CD4-positive, alpha-beta T cell (primary cell): ENCODE data around the gene GATD1. TPM values are rescaled to one million over a fixed set of nuclear protein-coding genes. Genes with fewer than 3 reads are reported as not detected.

Experiments
- ATAC-seq: fragments of 200-7000 bp; cut with Tn5 transposase; one replicate; pipeline ENCODE4 v1.10.0; 2022; ENCODE audit warnings: mild to moderate bottlenecking; ENCODE audit not compliant: poor library complexity
- CTCF ChIA-PET: fragments of 350-600 bp; sonication (Branson Sonifier 250); formaldehyde crosslinking; loops from one replicate; lab custom pipeline; 2021; ENCODE audit warnings: antibody characterized with exemption, inconsistent platforms; lab: Charles Lee
- POLR2A ChIA-PET: fragments of 350-600 bp; sonication (Branson Sonifier 250); formaldehyde crosslinking; loops from one replicate; lab custom pipeline; 2021; ENCODE audit warnings: antibody characterized with exemption, inconsistent platforms; lab: Charles Lee
- DNase-seq, 14 experiments: peaks; one replicate each; pipeline ENCODE4 v3.0.0-alpha.2; 2013 to 2020; ENCODE audit warnings: mixed read lengths in 2 of 14
- H3K27ac ChIP-seq, 2 donors: one replicate each; pipeline versions ENCODE4 v1.5.1 to v1.7.0; 2013; ENCODE audit warnings: low read length in 2 of 2, low read depth in 1 of 2, mild to moderate bottlenecking in 1 of 2
- H3K27me3 ChIP-seq, 2 experiments: 1 replicate in 1 of 2; 2 replicates in 1 of 2; pipeline versions ENCODE4 v1.6.1 to v1.7.0; 2013; ENCODE audit warnings: low read length in 2 of 2, control low read depth in 1 of 2, mild to moderate bottlenecking in 1 of 2, moderate library complexity in 1 of 2; ENCODE audit not compliant: insufficient read depth in 2 of 2, control insufficient read depth in 1 of 2
- H3K36me3 ChIP-seq: one replicate; pipeline ENCODE4 v1.6.1; 2013; ENCODE audit warnings: low read length, control low read depth; ENCODE audit not compliant: insufficient read depth
- H3K4me1 ChIP-seq: one replicate; pipeline ENCODE4 v1.6.1; 2013; ENCODE audit warnings: low read length, control low read depth; ENCODE audit not compliant: insufficient read depth
- H3K4me3 ChIP-seq: one replicate; pipeline ENCODE4 v1.5.1; 2013; ENCODE audit warnings: mild to moderate bottlenecking, low read length, moderate library complexity
- H3K9me3 ChIP-seq, 2 experiments: 1 replicate in 1 of 2; 2 replicates in 1 of 2; pipeline versions ENCODE4 v1.6.1 to v1.7.0; 2013; ENCODE audit warnings: low read length in 2 of 2, mild to moderate bottlenecking in 2 of 2, control low read depth in 1 of 2, moderate library complexity in 1 of 2; ENCODE audit not compliant: control insufficient read depth in 1 of 2, insufficient read depth in 1 of 2
- H3K27ac Mint-ChIP-seq: one replicate; pipeline ENCODE4 v1.8.0; 2020; ENCODE audit warnings: mixed read lengths
- H3K27me3 Mint-ChIP-seq: one replicate; pipeline ENCODE4 v1.8.0; 2021; ENCODE audit warnings: mixed read lengths
- H3K36me3 Mint-ChIP-seq: one replicate; pipeline ENCODE4 v1.8.0; 2021; ENCODE audit warnings: low read depth, mixed read lengths
- H3K4me1 Mint-ChIP-seq: one replicate; pipeline ENCODE4 v1.8.0; 2021; ENCODE audit warnings: low read depth, mixed read lengths
- H3K4me3 Mint-ChIP-seq: one replicate; pipeline ENCODE4 v1.8.0; 2020; ENCODE audit warnings: mild to moderate bottlenecking, mixed read lengths
- H3K9me3 Mint-ChIP-seq: one replicate; pipeline ENCODE4 v1.8.0; 2020; ENCODE audit warnings: mixed read lengths
- CTCF ChIP-seq: fragments of 200-600 bp; IDR thresholded peaks from one replicate; pipeline ENCODE4 v1.8.0; 2022; ENCODE audit warnings: antibody characterized with exemption, mild to moderate bottlenecking
- intact Hi-C, 2 experiments: fragments of 100-400 bp; cut with DNase I in 1 of 2; cut with micrococcal nuclease in 1 of 2; formaldehyde crosslinking; loops; one replicate each; pipeline versions ENCODE4 v1.15.1 to v1.9.0; 2023 to 2025; cut with DNase I, micrococcal nuclease
- total RNA-seq, 174 experiments: library from RNA in 2 of 174; stranded (reverse) in 2 of 174; gene quantifications; one replicate each; pipeline ENCODE4 v1.2.3 and lab custom pipeline; 2021 to 2026

Gene GATD1
- total RNA-seq, 2 experiments from 2014 or later: 14.7 to 16.1 TPM

GRCh38 chr11:803770-804598 is 26.7 kb upstream of the GATD1 start:
- ChIA-PET POLR2A (interaction anchor here (0.8 to 5.6 kb wide), 3 partner anchors 16 to 268 kb away, joined by 3 to 31 read pairs (median 3); partner anchors contain the start of gene PNPLA2), CTCF (no interaction called here)
- Histone ChIP-seq H3K36me3 (peaks cover 29% of the 10 kb centered on the region), H3K4me3 (peak overlapping the region; percentile 79), H3K4me1 (peaks cover 44% of the 10 kb centered on the region), H3K27me3 (no peaks in the 10 kb centered on the region), H3K9me3 (no peaks in the 10 kb centered on the region), H3K27ac (peak overlapping the region; percentile 57 to 81)
- no peak for ATAC-seq
- Mint-ChIP-seq H3K9me3 (no peaks in the 10 kb centered on the region), H3K36me3 (no peaks in the 10 kb centered on the region), H3K27ac (peak overlapping the region; percentile 47), H3K27me3 (no peaks in the 10 kb centered on the region), H3K4me3 (peak overlapping the region; percentile 81), H3K4me1 (peaks cover 11% of the 10 kb centered on the region)
- TF ChIP-seq CTCF: no peak
- no peak for DNase-seq
- intact Hi-C loops: loop anchor here in 1 of 2 experiments (10.0 kb wide), 1 partner anchor 569 kb away; the partner anchor contains the start of genes PSMD13 and SIRT3

- ATAC-seq: no peak
- Mint-ChIP-seq H3K4me3 (no peak overlapping the region), H3K4me1 (peaks cover 5% of the 10 kb centered on the region), H3K27me3 (no peaks in the 10 kb centered on the region), H3K36me3 (no peaks in the 10 kb centered on the region), H3K27ac (no peak overlapping the region), H3K9me3 (no peaks in the 10 kb centered on the region)
- H3K36me3 ChIP-seq: peaks cover 29% of the 10 kb centered on the region
- H3K4me1 ChIP-seq: peaks cover 44% of the 10 kb centered on the region
- CTCF ChIA-PET: no interaction called here
- no peaks in the 10 kb centered on the region for H3K9me3 ChIP-seq
- POLR2A ChIA-PET: interaction anchor here (5.6 kb wide), 1 partner anchor 16 kb away, joined by 31 read pairs; the partner anchor contains the start of gene PNPLA2
- intact Hi-C loops: loop anchor here in 1 of 2 experiments (10.0 kb wide), 1 partner anchor 569 kb away; the partner anchor contains the start of genes PSMD13 and SIRT3
- no peak overlapping the region for H3K27ac ChIP-seq
- no peak for TF ChIP-seq CTCF
- H3K27me3 ChIP-seq: no peaks in the 10 kb centered on the region
- no peak for DNase-seq
- no peak overlapping the region for H3K4me3 ChIP-seq
These were observed 26.1 kb upstream of the GATD1 start for GRCh38 chr11:803467-803742.

- Histone ChIP-seq H3K9me3 (no peaks in the 10 kb centered on the region), H3K4me1 (peaks cover 44% of the 10 kb centered on the region), H3K4me3 (no peak overlapping the region), H3K36me3 (peaks cover 29% of the 10 kb centered on the region), H3K27me3 (no peaks in the 10 kb centered on the region), H3K27ac (no peak overlapping the region)
- ATAC-seq (no peak), DNase-seq (no peak)
- peak overlapping the region; percentile 11 for H3K4me3 Mint-ChIP-seq
- no peaks in the 10 kb centered on the region for H3K36me3 Mint-ChIP-seq
- H3K9me3 Mint-ChIP-seq: no peaks in the 10 kb centered on the region
- CTCF ChIA-PET: no interaction called here
- TF ChIP-seq CTCF: no peak
- no peaks in the 10 kb centered on the region for H3K27me3 Mint-ChIP-seq
- POLR2A ChIA-PET: interaction anchor here (1.0 to 5.6 kb wide), 2 partner anchors 10 to 17 kb away, joined by 3 to 31 read pairs; partner anchors contain the start of gene PNPLA2
- no peak overlapping the region for H3K27ac Mint-ChIP-seq
- peaks cover 3% of the 10 kb centered on the region for H3K4me1 Mint-ChIP-seq
- intact Hi-C loops: loop anchor here in 1 of 2 experiments (10.0 kb wide), 1 partner anchor 568 kb away; the partner anchor contains the start of genes PSMD13 and SIRT3
These were observed 25.6 kb upstream of the GATD1 start for GRCh38 chr11:802693-803466.
